Inflammatory macrophage treated with lipopolysaccharide for 4 hours (primary cell): ENCODE results near the gene NKX6-1.
A peak's percentile ranks its signal among the peaks of the same experiment; 100 is the strongest.

Experiments
- DNase-seq: peaks from one replicate; pipeline ENCODE4 v3.0.0-alpha.2; 2020

NKX6-1 gene

GRCh38 chr4:84497504-84498202 lies 1.4 kb downstream of the NKX6-1 start:
- DNase-seq = no peak

- DNase-seq = no peak
Measured at GRCh38 chr4:84496706-84497503, 2.2 kb downstream of the NKX6-1 start.

GRCh38 chr4:84496331-84496705 lies 2.8 kb downstream of the NKX6-1 start:
- DNase-seq = peak; percentile 35

GRCh38 chr4:84495794-84496261 lies 3.3 kb downstream of the NKX6-1 start:
- DNase-seq = no peak

- no peak for DNase-seq
Measured at GRCh38 chr4:84495118-84495793, 3.8 kb downstream of the NKX6-1 start.

- no peak for DNase-seq
Measured at GRCh38 chr4:84494531-84494930, 4.6 kb downstream of the NKX6-1 start.

GRCh38 chr4:84494076-84494475 lies 5.0 kb downstream of the NKX6-1 start:
- DNase-seq = no peak

GRCh38 chr4:84493092-84493850 lies 5.8 kb downstream of the NKX6-1 start:
- DNase-seq = peak; percentile 34

GRCh38 chr4:84492737-84493091 lies 6.4 kb downstream of the NKX6-1 start:
- no peak for DNase-seq

GRCh38 chr4:84492290-84492689 lies 6.8 kb downstream of the NKX6-1 start:
- DNase-seq = no peak

- DNase-seq = no peak
Measured at GRCh38 chr4:84491481-84491880, 7.6 kb downstream of the NKX6-1 start.

- no peak for DNase-seq
Measured at GRCh38 chr4:84490663-84491062, 8.4 kb downstream of the NKX6-1 start.

GRCh38 chr4:84484236-84484635 lies 14.9 kb downstream of the NKX6-1 start:
- DNase-seq = no peak

- no peak for DNase-seq
Measured at GRCh38 chr4:84483688-84484087, 15.4 kb downstream of the NKX6-1 start.

- peak; percentile 42 for DNase-seq
Measured at GRCh38 chr4:84482564-84483563, 16.2 kb downstream of the NKX6-1 start.

GRCh38 chr4:84481860-84482245 lies 17.2 kb downstream of the NKX6-1 start:
- no peak for DNase-seq

- no peak for DNase-seq
Measured at GRCh38 chr4:84481077-84481859, 17.8 kb downstream of the NKX6-1 start.

GRCh38 chr4:84480082-84480481 lies 19.0 kb downstream of the NKX6-1 start:
- no peak for DNase-seq

GRCh38 chr4:84479663-84480062 lies 19.4 kb downstream of the NKX6-1 start:
- DNase-seq = no peak

GRCh38 chr4:84477738-84478137 lies 21.4 kb downstream of the NKX6-1 start:
- no peak for DNase-seq

GRCh38 chr4:84474107-84474506 lies 25.0 kb downstream of the NKX6-1 start:
- DNase-seq = no peak
